Measurements from ENCODE around the gene SYTL4.

DNA sequence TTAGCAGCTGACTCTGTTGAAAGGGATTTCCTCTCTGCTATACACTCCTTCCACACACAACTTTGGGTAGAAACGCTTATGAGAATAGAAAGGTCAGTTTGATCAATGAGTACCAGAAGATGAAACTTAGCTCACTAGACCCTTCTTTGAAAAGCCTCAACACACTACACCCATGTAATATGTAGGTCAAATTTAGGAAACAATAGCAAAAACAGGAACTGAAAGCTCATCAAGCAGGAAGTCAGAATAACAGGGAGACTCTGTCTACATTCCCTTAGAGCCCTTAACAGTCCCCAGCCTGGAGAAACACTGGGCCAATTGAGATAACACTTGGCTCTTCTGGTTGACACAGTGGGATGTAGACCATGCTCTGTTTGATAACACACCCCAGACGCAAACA is 57.2 kb downstream of the SYTL4 start:
- TF ChIP-seq CTCF (IDR thresholded peaks at IDR 0.05; ENCODE audit: low read depth, low read length, poor library complexity, severe bottlenecking) (no peak), EZH2phosphoT487 (IDR thresholded peaks at IDR 0.05; ENCODE audit: borderline replicate concordance, low read length) (no peak)
